ENCODE data around the gene PSG7. TPM values are rescaled to one million over a fixed set of nuclear protein-coding genes. Genes with fewer than 3 reads are reported as not detected.
A peak's percentile ranks its signal among the peaks of the same experiment; 100 is the strongest.
"Not testable (repeated sequence)": the region's sequence is repeated elsewhere in the genome, so short reads cannot be mapped to it uniquely, and the experiment has no call there.

PSG7 gene
- total and polyA plus RNA-seq, 12 donors: not detected

- no peak overlapping the region for H3K4me3 ChIP-seq
- intact Hi-C loops (cut with DNase I): no loop called here
- no peaks in the 10 kb centered on the region for H3K36me3 ChIP-seq (replicated peaks in 1 of 2)
- 74 to 90% (median 80%) methylated on average over 2 to 3 of the region's 3 CpGs for WGBS, 4 donors
- no peaks in the 10 kb centered on the region for H3K4me1 ChIP-seq (replicated peaks in 1 of 2)
- H3K27me3 ChIP-seq: no peaks in the 10 kb centered on the region
- no peaks in the 10 kb centered on the region for H3K9me3 ChIP-seq (replicated peaks in 1 of 3)
- TF ChIP-seq CTCF (IDR thresholded peaks at IDR 0.05) (no peak), POLR2A (IDR thresholded peaks at IDR 0.05) (no peak)
- H3K27ac ChIP-seq: no peak overlapping the region
- no peak for DNase-seq
These were observed 8.1 kb downstream of the PSG7 start for GRCh38 chr19:42928896-42929295.

GRCh38 chr19:42926781-42927180 is 10.2 kb downstream of the PSG7 start:
- no peak overlapping the region for H3K27ac ChIP-seq
- no peak for TF ChIP-seq CTCF (IDR thresholded peaks at IDR 0.05)
- no peak for TF ChIP-seq POLR2A (IDR thresholded peaks at IDR 0.05)
- no peaks in the 10 kb centered on the region for H3K36me3 ChIP-seq (replicated peaks in 1 of 2)
- no peak for DNase-seq
- H3K4me3 ChIP-seq: no peak overlapping the region
- 0 to 60% (median 50%) methylated on average over 1 to 2 of the region's 2 CpGs for WGBS, 4 donors
- intact Hi-C loops (cut with DNase I): no loop called here
- no peaks in the 10 kb centered on the region for H3K9me3 ChIP-seq (replicated peaks in 1 of 3)
- H3K4me1 ChIP-seq (replicated peaks in 1 of 2): no peaks in the 10 kb centered on the region
- H3K27me3 ChIP-seq: no peaks in the 10 kb centered on the region

- H3K9me3 ChIP-seq (replicated peaks in 1 of 3); H3K27me3 ChIP-seq; intact Hi-C loops (cut with DNase I); H3K27ac ChIP-seq; H3K36me3 ChIP-seq (replicated peaks in 1 of 2); H3K4me3 ChIP-seq; H3K4me1 ChIP-seq (replicated peaks in 1 of 2): not testable (repeated sequence)
- DNase-seq: peak in 4 of 7 donors; percentile 40 to 60 (median 50)
- 33 to 53% (median 46%) methylated on average over 8 to 9 of the region's 9 CpGs for WGBS, 4 donors
- TF ChIP-seq CTCF (IDR thresholded peaks at IDR 0.05): peak; percentile 17 to 42 (median 33)
These were observed 13.9 kb downstream of the PSG7 start for GRCh38 chr19:42923106-42923505.

GRCh38 chr19:42920971-42921370 is 16.0 kb downstream of the PSG7 start:
- H3K27me3 ChIP-seq; intact Hi-C loops (cut with DNase I); H3K9me3 ChIP-seq (replicated peaks in 1 of 3); DNase-seq; H3K27ac ChIP-seq; H3K4me3 ChIP-seq; H3K36me3 ChIP-seq (replicated peaks in 1 of 2); H3K4me1 ChIP-seq (replicated peaks in 1 of 2): not testable (repeated sequence)

GRCh38 chr19:42919757-42920079 is 17.3 kb downstream of the PSG7 start:
- intact Hi-C loops (cut with DNase I): no loop called here
- H3K27me3 ChIP-seq: no peaks in the 10 kb centered on the region
- no peaks in the 10 kb centered on the region for H3K4me1 ChIP-seq (replicated peaks in 1 of 2)
- 6 to 23% (median 20%) methylated on average over 2 to 3 of the region's 3 CpGs for WGBS, 4 donors
- no peak overlapping the region for H3K27ac ChIP-seq
- no peak for DNase-seq
- H3K9me3 ChIP-seq (replicated peaks in 1 of 3): no peaks in the 10 kb centered on the region
- no peak overlapping the region for H3K4me3 ChIP-seq
- TF ChIP-seq CTCF (IDR thresholded peaks at IDR 0.05) (peak in 2 of 6 experiments; percentile 1), POLR2A (IDR thresholded peaks at IDR 0.05) (no peak)
- no peaks in the 10 kb centered on the region for H3K36me3 ChIP-seq (replicated peaks in 1 of 2)

Measured in adrenal gland (tissue), 12 donors.